Right lobe of liver (tissue), 6 donors: ENCODE results near the gene DCPS. TPM values are rescaled to one million over a fixed set of nuclear protein-coding genes. Genes with fewer than 3 reads are reported as not detected.

ENCODE experiments used
- ATAC-seq, 4 donors: fragments of 200-7000 bp; cut with Tn5 transposase; one replicate each; pipeline ENCODE4 v1.9.1; 2020; ENCODE audit warnings: mild to moderate bottlenecking in 4 of 4, moderate library complexity in 4 of 4
- DNase-seq, 3 donors: peaks; one replicate each; pipeline ENCODE4 v3.0.0-alpha.2; 2020
- H3K27ac ChIP-seq, 3 donors: fragments of 200-600 bp; one replicate each; pipeline ENCODE4 v1.8.0; 2022
- H3K27me3 ChIP-seq, 2 donors: fragments of 200-600 bp; one replicate each; pipeline ENCODE4 v1.8.0; 2022
- H3K36me3 ChIP-seq, 4 donors: fragments of 200-600 bp; sonication (generic) in 1 of 4; one replicate each; pipeline versions ENCODE4 v1.5.1 to v1.8.0; 2017 to 2022; ENCODE audit warnings: control low read depth in 1 of 4
- H3K4me1 ChIP-seq, 4 donors: fragments of 200-600 bp; sonication (generic) in 1 of 4; one replicate each; pipeline versions ENCODE4 v1.5.1 to v1.8.0; 2017 to 2022; ENCODE audit warnings: control low read depth in 1 of 4
- H3K4me3 ChIP-seq, 3 donors: fragments of 200-600 bp; one replicate each; pipeline ENCODE4 v1.8.0; 2022
- H3K9me3 ChIP-seq, 4 donors: fragments of 200-600 bp; sonication (generic) in 1 of 4; one replicate each; pipeline versions ENCODE4 v1.5.1 to v1.8.0; 2017 to 2022; ENCODE audit warnings: control low read depth in 1 of 4
- CTCF ChIP-seq, 4 donors: fragments of 200-600 bp in 3 of 4; fragments of 450-650 bp in 1 of 4; IDR thresholded peaks; one replicate each; pipeline versions ENCODE4 v1.5.1 to v1.8.0; 2016 to 2022; ENCODE audit warnings: antibody characterized with exemption in 4 of 4, mild to moderate bottlenecking in 2 of 4
- POLR2A ChIP-seq: fragments of 450-650 bp; IDR thresholded peaks from one replicate; pipeline ENCODE4 v1.6.1; 2017; ENCODE audit warnings: antibody characterized with exemption, mild to moderate bottlenecking
- WGBS: methylation state at CpG from one replicate; pipeline ENCODE4 v1.1.6; 2018; ENCODE audit warnings: low coverage, low lambda C conversion rate; ENCODE audit not compliant: insufficient coverage; ENCODE audit errors: missing lambda C conversion rate; 5-methylcytosine and 5-hydroxymethylcytosine counted together
- intact Hi-C, 2 donors: fragments of 100-400 bp; cut with DNase I; formaldehyde crosslinking; loops; one replicate each; pipeline versions ENCODE4 v1.11.2 to v1.14.1; 2022
- total RNA-seq, 6 experiments: library from RNA; depleted of rRNA in 2 of 6; stranded (reverse); fragments of >200 nt in 2 of 6; fragmentation: NEBNext Ultra II Directional in 3 of 6; extraction: Animal tissue kit (Norgen Biotek cat#: 25700) in 3 of 6; gene quantifications; one replicate each; pipeline versions ENCODE4 v1.1.0 to v1.2.4, GENCODE V29; 2016 to 2023
- donor health status: DM: no; HTN: yes; CAD: no.
- donor health status: DM: no; HTN: no; CAD: no.
- donor health status: DM: no; HTN: no; CAD: no.
- donor health status: DM: no; HTN: yes; CAD: no.
- donor health status: DM: no; HTN: yes; CAD: no.

Gene DCPS
- total RNA-seq, 6 experiments from 2014 or later = 12.6 to 65.2 (median 21.9) TPM

- intact Hi-C loops = no loop called here
- Histone ChIP-seq H3K27me3 (no peaks in the 10 kb centered on the region), H3K4me1 (peaks cover 0 to 47% (median 12%) of the 10 kb centered on the region in 4 donors), H3K27ac (peak overlapping the region; percentile 70 to 97 (median 90)), H3K9me3 (no peaks in the 10 kb centered on the region), H3K36me3 (peaks cover 0 to 9% (median 2%) of the 10 kb centered on the region in 4 donors), H3K4me3 (peak overlapping the region; percentile 48 to 79 (median 55))
- peak in 2 of 4 donors; percentile 0 to 6 for ATAC-seq
- DNase-seq = peak in 1 of 3 donors; percentile 56
- 27% methylated on average over 3 of the region's 9 CpGs for WGBS
- TF ChIP-seq CTCF (IDR thresholded peaks at IDR 0.05) (no peak), POLR2A (no peak)
Observed at GRCh38 chr11:126328938-126329643, 25.2 kb downstream of the DCPS start.

GRCh38 chr11:126329644-126330211 is 25.9 kb downstream of the DCPS start:
- Histone ChIP-seq H3K27ac (no peak overlapping the region), H3K9me3 (no peaks in the 10 kb centered on the region), H3K36me3 (peaks cover 0 to 9% (median 2%) of the 10 kb centered on the region in 4 donors), H3K4me1 (peaks cover 0 to 53% (median 15%) of the 10 kb centered on the region in 4 donors), H3K4me3 (no peak overlapping the region), H3K27me3 (no peaks in the 10 kb centered on the region)
- WGBS = 30% methylated on average over 2 of the region's 11 CpGs
- TF ChIP-seq POLR2A (no peak), CTCF (IDR thresholded peaks at IDR 0.05) (no peak)
- intact Hi-C loops = loop anchor here in 1 of 2 donors (10.0 kb wide), 1 partner anchor 65 kb away; no protein-coding TSS in a partner anchor
- DNase-seq (no peak), ATAC-seq (no peak)

GRCh38 chr11:126331286-126331685 is 27.4 kb downstream of the DCPS start:
- intact Hi-C loops = loop anchor here in 1 of 2 donors (10.0 kb wide), 1 partner anchor 64 kb away; no protein-coding TSS in a partner anchor
- no CpG with 5 or more reads among the region's 13 CpGs for WGBS
- H3K9me3 ChIP-seq = no peaks in the 10 kb centered on the region
- H3K4me3 ChIP-seq = no peak overlapping the region
- H3K36me3 ChIP-seq = peaks cover 0 to 9% (median 2%) of the 10 kb centered on the region in 4 donors
- H3K27me3 ChIP-seq = no peaks in the 10 kb centered on the region
- peaks cover 0 to 69% (median 20%) of the 10 kb centered on the region in 4 donors for H3K4me1 ChIP-seq
- TF ChIP-seq POLR2A (no peak), CTCF (IDR thresholded peaks at IDR 0.05) (no peak)
- DNase-seq = peak in 1 of 3 donors; percentile 18
- ATAC-seq = no peak
- H3K27ac ChIP-seq = no peak overlapping the region

- Histone ChIP-seq H3K27ac (peak overlapping the region in 1 of 3 donors; percentile 34), H3K27me3 (no peaks in the 10 kb centered on the region), H3K9me3 (no peaks in the 10 kb centered on the region), H3K4me3 (no peak overlapping the region), H3K36me3 (peaks cover 0 to 9% (median 2%) of the 10 kb centered on the region in 4 donors), H3K4me1 (peaks cover 0 to 76% (median 23%) of the 10 kb centered on the region in 4 donors)
- TF ChIP-seq POLR2A (no peak), CTCF (IDR thresholded peaks at IDR 0.05) (no peak)
- intact Hi-C loops = loop anchor here in 1 of 2 donors (10.0 kb wide), 1 partner anchor 63 kb away; no protein-coding TSS in a partner anchor
- 69% methylated on average over 3 of the region's 5 CpGs for WGBS
- DNase-seq = peak in 2 of 3 donors; percentile 63 to 76
- peak; percentile 0 to 9 (median 4) for ATAC-seq
Observed at GRCh38 chr11:126332221-126332711, 28.4 kb downstream of the DCPS start.
